Naive thymus-derived CD4-positive, alpha-beta T cell (primary cell): ENCODE data around the gene PPP3R1. TPM values are rescaled to one million over a fixed set of nuclear protein-coding genes. Genes with fewer than 3 reads are reported as not detected.

Experiments used
- ATAC-seq: fragments of 150-1000 bp; cut with Tn5 transposase; 2 replicates; pipeline ENCODE4 v1.10.0; 2021; ENCODE audit warnings: mild to moderate bottlenecking, moderate library complexity
- CTCF ChIA-PET: fragments of 350-600 bp; sonication (Branson Sonifier 250); formaldehyde crosslinking; loops from one replicate; lab custom pipeline; 2021; ENCODE audit warnings: antibody characterized with exemption; lab: Charles Lee
- POLR2A ChIA-PET: fragments of 350-600 bp; sonication (Branson Sonifier 250); formaldehyde crosslinking; loops from one replicate; lab custom pipeline; 2021; ENCODE audit warnings: antibody characterized with exemption, inconsistent platforms; lab: Charles Lee
- DNase-seq, 9 donors: peaks; one replicate each; pipeline versions ENCODE4 v3.0.0 to v3.0.0-alpha.2; 2020 to 2022; ENCODE audit warnings: mixed read lengths in 1 of 9
- H3K27ac ChIP-seq: one replicate; pipeline ENCODE4 v1.7.0; 2013; ENCODE audit warnings: mild to moderate bottlenecking, low read depth, low read length, moderate library complexity
- H3K27me3 ChIP-seq, 2 donors: one replicate each; pipeline ENCODE4 v1.7.0; 2013; ENCODE audit warnings: low read length in 2 of 2, mild to moderate bottlenecking in 2 of 2, moderate library complexity in 2 of 2; ENCODE audit not compliant: control insufficient read depth in 2 of 2, insufficient read depth in 2 of 2
- H3K36me3 ChIP-seq, 3 experiments: 1 replicate in 2 of 3; 2 replicates in 1 of 3; pipeline ENCODE4 v1.7.0; 2013; ENCODE audit warnings: low read length in 3 of 3, mild to moderate bottlenecking in 3 of 3, moderate library complexity in 1 of 3; ENCODE audit not compliant: insufficient read depth in 3 of 3, control insufficient read depth in 2 of 3
- H3K4me1 ChIP-seq, 2 donors: one replicate each; pipeline ENCODE4 v1.7.0; 2013; ENCODE audit warnings: low read length in 2 of 2, mild to moderate bottlenecking in 2 of 2, moderate library complexity in 1 of 2; ENCODE audit not compliant: control insufficient read depth in 2 of 2, insufficient read depth in 2 of 2
- H3K4me3 ChIP-seq: 2 replicates; pipeline ENCODE4 v1.7.0; 2013; ENCODE audit warnings: mild to moderate bottlenecking, low read length
- H3K9me3 ChIP-seq, 3 experiments: 1 replicate in 2 of 3; 2 replicates in 1 of 3; pipeline ENCODE4 v1.7.0; 2013; ENCODE audit warnings: low read length in 3 of 3; ENCODE audit not compliant: control insufficient read depth in 2 of 3
- H3K27ac Mint-ChIP-seq, 9 donors: one replicate each; pipeline ENCODE4 v1.8.0; 2020 to 2022; ENCODE audit warnings: mixed read lengths in 9 of 9, mild to moderate bottlenecking in 8 of 9, moderate library complexity in 5 of 9, inconsistent platforms in 2 of 9
- H3K27me3 Mint-ChIP-seq, 5 donors: one replicate each; pipeline ENCODE4 v1.8.0; 2021 to 2022; ENCODE audit warnings: mixed read lengths in 5 of 5, mild to moderate bottlenecking in 1 of 5
- H3K36me3 Mint-ChIP-seq, 5 donors: one replicate each; pipeline ENCODE4 v1.8.0; 2020 to 2022; ENCODE audit warnings: mixed read lengths in 5 of 5, mild to moderate bottlenecking in 3 of 5, inconsistent platforms in 1 of 5
- H3K4me1 Mint-ChIP-seq, 7 donors: one replicate each; pipeline ENCODE4 v1.8.0; 2020 to 2022; ENCODE audit warnings: mixed read lengths in 7 of 7, mild to moderate bottlenecking in 3 of 7, inconsistent platforms in 1 of 7
- H3K4me3 Mint-ChIP-seq, 10 donors: one replicate each; pipeline ENCODE4 v1.8.0; 2020 to 2022; ENCODE audit warnings: mild to moderate bottlenecking in 10 of 10, mixed read lengths in 10 of 10, moderate library complexity in 6 of 10, inconsistent platforms in 2 of 10
- H3K9me3 Mint-ChIP-seq, 11 donors: one replicate each; pipeline ENCODE4 v1.8.0; 2020 to 2022; ENCODE audit warnings: mixed read lengths in 11 of 11, mild to moderate bottlenecking in 4 of 11, inconsistent platforms in 1 of 11, moderate library complexity in 1 of 11
- intact Hi-C, 2 donors: fragments of 100-400 bp; cut with micrococcal nuclease; formaldehyde crosslinking; loops; one replicate each; pipeline ENCODE4 v1.15.1; 2023
- polyA plus RNA-seq, 2 donors: library from polyadenylated mRNA; unstranded; fragments of 300-500 nt; fragmentation: Illumina TruSeq; gene quantifications; one replicate each; pipeline ENCODE4 v1.2.3, GENCODE V29; 2021
- total RNA-seq, 6 experiments: library from RNA in 5 of 6; stranded (reverse) in 5 of 6; gene quantifications; 1 replicate in 5 of 6; 2 replicates in 1 of 6; pipeline ENCODE4 v1.2.3 and lab custom pipeline; 2021 to 2026

The PPP3R1 gene
- total and polyA plus RNA-seq, 7 experiments from 2014 or later: 2.6 to 78.2 (median 64.2) TPM

DNA sequence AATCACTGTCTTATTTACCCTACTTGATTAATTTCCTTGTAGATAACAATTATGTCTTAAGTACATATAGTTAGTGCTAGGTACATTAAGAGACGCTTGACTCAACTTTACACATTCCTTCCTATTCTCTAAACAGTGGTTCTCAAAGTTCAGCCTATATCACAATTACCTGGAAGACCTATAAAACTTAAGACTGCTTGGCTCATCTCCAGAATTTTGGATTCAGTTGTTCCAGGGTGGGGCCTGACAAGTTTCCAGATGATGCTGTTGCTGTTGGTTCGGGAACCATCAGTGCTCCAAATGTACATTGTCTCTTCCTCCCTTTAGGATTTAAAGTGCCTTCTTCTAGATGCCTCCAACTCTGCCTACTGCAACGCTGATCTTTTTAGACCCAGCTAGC is 4.0 kb downstream of the PPP3R1 start:
- Histone ChIP-seq H3K4me3 (no peak overlapping the region), H3K36me3 (peaks cover 0 to 3% (median 2%) of the 10 kb centered on the region in 3 experiments), H3K27me3 (no peaks in the 10 kb centered on the region), H3K4me1 (peaks cover 64 to 67% of the 10 kb centered on the region in 2 donors), H3K27ac (peak overlapping the region; percentile 82), H3K9me3 (no peaks in the 10 kb centered on the region)
- H3K36me3 Mint-ChIP-seq: peaks cover 0 to 11% (median 6%) of the 10 kb centered on the region in 5 donors
- intact Hi-C loops: no loop called here
- no peak overlapping the region for H3K27ac Mint-ChIP-seq
- H3K4me3 Mint-ChIP-seq: no peak overlapping the region
- DNase-seq (no peak), ATAC-seq (no peak)
- peaks cover 8 to 22% (median 17%) of the 10 kb centered on the region in 7 donors for H3K4me1 Mint-ChIP-seq
- H3K9me3 Mint-ChIP-seq: peaks cover 0 to 3% (median 0%) of the 10 kb centered on the region in 11 donors
- H3K27me3 Mint-ChIP-seq: peaks cover 0 to 2% (median 0%) of the 10 kb centered on the region in 5 donors
- ChIA-PET POLR2A (interaction anchor here (0.7 kb wide), 1 partner anchor 23 kb away, joined by 5 read pairs; no protein-coding TSS in a partner anchor), CTCF (no interaction called here)

DNA sequence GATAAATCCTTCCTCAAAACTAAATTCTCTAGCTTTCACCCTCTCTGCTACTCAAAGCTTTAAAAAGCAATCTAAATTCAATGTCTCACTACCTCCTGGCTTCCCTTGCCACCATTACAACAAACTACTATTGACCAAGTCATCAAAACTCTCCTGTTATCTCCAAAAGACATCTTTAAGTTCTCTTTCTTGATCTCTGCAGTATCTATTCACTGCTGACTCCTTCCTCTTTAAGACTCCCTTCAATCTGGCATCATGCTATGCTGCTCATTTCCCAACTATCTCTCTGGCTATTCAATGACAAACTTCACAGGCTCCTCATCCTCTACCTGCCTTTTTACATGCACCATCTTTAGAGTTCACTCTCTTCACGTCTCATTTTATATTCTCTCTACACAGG is 5.9 kb downstream of the PPP3R1 start:
- no peak for ATAC-seq
- H3K27ac ChIP-seq: no peak overlapping the region
- ChIA-PET POLR2A (interaction anchor here (0.7 kb wide), 1 partner anchor 480 kb away, joined by 3 read pairs; no protein-coding TSS in a partner anchor), CTCF (no interaction called here)
- H3K36me3 Mint-ChIP-seq: peaks cover 0 to 9% (median 5%) of the 10 kb centered on the region in 5 donors
- DNase-seq: no peak
- H3K9me3 ChIP-seq: no peaks in the 10 kb centered on the region
- peaks cover 0 to 3% (median 0%) of the 10 kb centered on the region in 3 experiments for H3K36me3 ChIP-seq
- H3K27me3 Mint-ChIP-seq: peaks cover 0 to 2% (median 0%) of the 10 kb centered on the region in 5 donors
- H3K27me3 ChIP-seq: no peaks in the 10 kb centered on the region
- H3K4me3 Mint-ChIP-seq: no peak overlapping the region
- H3K27ac Mint-ChIP-seq: no peak overlapping the region
- intact Hi-C loops: no loop called here
- H3K4me3 ChIP-seq: no peak overlapping the region
- H3K4me1 ChIP-seq: peaks cover 68 to 77% of the 10 kb centered on the region in 2 donors
- peaks cover 0 to 31% (median 20%) of the 10 kb centered on the region in 7 donors for H3K4me1 Mint-ChIP-seq
- peaks cover 0 to under 1% (median 0%) of the 10 kb centered on the region in 11 donors for H3K9me3 Mint-ChIP-seq

DNA sequence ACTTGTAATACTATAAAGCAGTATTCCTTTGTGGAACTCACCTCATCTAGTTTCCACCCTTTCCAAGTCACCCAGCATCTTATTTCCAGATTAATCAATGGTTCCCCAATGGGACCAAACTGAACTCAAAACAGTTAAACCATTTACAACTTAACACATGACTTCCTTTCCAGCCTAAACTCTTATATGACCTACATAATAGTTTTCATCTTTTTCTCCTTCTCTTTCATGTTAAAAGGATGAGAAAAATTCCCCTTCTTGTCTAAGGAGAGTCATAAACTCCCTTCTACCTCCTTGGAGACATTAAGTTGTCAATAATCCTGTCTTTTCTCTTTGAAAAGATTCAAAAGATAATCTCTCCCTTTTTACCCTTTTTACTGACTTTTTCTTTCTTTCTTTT is 6.7 kb downstream of the PPP3R1 start:
- H3K4me3 ChIP-seq: no peak overlapping the region
- no peaks in the 10 kb centered on the region for H3K9me3 Mint-ChIP-seq
- no peaks in the 10 kb centered on the region for H3K27me3 Mint-ChIP-seq
- H3K4me1 Mint-ChIP-seq: peaks cover 0 to 35% (median 22%) of the 10 kb centered on the region in 7 donors
- ChIA-PET CTCF (no interaction called here), POLR2A (no interaction called here)
- no peak for ATAC-seq
- H3K27me3 ChIP-seq: no peaks in the 10 kb centered on the region
- no peak for DNase-seq
- no peak overlapping the region for H3K27ac ChIP-seq
- peaks cover 69 to 82% of the 10 kb centered on the region in 2 donors for H3K4me1 ChIP-seq
- peaks cover 0 to 7% (median under 1%) of the 10 kb centered on the region in 5 donors for H3K36me3 Mint-ChIP-seq
- no peak overlapping the region for H3K27ac Mint-ChIP-seq
- no peaks in the 10 kb centered on the region for H3K9me3 ChIP-seq
- peaks cover 0 to 3% (median 0%) of the 10 kb centered on the region in 3 experiments for H3K36me3 ChIP-seq
- intact Hi-C loops: loop anchor here in 1 of 2 donors (1.0 kb wide), 1 partner anchor 9 kb away; no protein-coding TSS in a partner anchor
- H3K4me3 Mint-ChIP-seq: no peak overlapping the region

DNA sequence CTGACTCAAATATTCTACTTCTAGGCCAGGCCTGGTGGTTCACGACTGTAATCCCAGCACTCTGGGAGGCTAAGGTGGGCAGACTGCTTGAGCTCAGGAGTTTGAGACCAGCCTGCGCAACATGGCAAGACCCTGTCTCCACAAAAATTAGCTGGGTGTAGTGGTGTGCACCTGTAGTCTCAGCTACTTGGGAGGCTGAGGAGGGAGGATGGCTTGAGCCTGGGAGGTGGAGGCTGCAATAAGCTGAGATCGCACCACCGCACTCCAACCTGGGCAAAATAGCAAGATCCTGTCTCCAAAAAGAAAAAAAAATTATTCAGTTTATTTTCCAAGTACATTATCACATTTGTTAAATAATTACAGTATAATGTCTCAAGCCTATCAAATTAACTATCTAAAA is 7.3 kb downstream of the PPP3R1 start:
- DNase-seq (no peak), ATAC-seq (no peak)
- H3K27ac ChIP-seq: no peak overlapping the region
- CTCF ChIA-PET: interaction anchor here (0.9 to 1.4 kb wide), 2 partner anchors 19 to 49 kb away, joined by 3 to 4 read pairs; no protein-coding TSS in a partner anchor
- no peaks in the 10 kb centered on the region for H3K36me3 ChIP-seq
- peaks cover 0 to 7% (median 5%) of the 10 kb centered on the region in 5 donors for H3K36me3 Mint-ChIP-seq
- no peaks in the 10 kb centered on the region for H3K9me3 ChIP-seq
- POLR2A ChIA-PET: no interaction called here
- H3K27me3 ChIP-seq: no peaks in the 10 kb centered on the region
- H3K9me3 Mint-ChIP-seq: no peaks in the 10 kb centered on the region
- no peak overlapping the region for H3K27ac Mint-ChIP-seq
- no peak overlapping the region for H3K4me3 Mint-ChIP-seq
- H3K4me3 ChIP-seq: no peak overlapping the region
- peaks cover 0 to 35% (median 23%) of the 10 kb centered on the region in 7 donors for H3K4me1 Mint-ChIP-seq
- H3K4me1 ChIP-seq: peaks cover 68 to 82% of the 10 kb centered on the region in 2 donors
- H3K27me3 Mint-ChIP-seq: no peaks in the 10 kb centered on the region
- intact Hi-C loops: loop anchor here in 1 of 2 donors (1.0 kb wide), 1 partner anchor 9 kb away; no protein-coding TSS in a partner anchor

DNA sequence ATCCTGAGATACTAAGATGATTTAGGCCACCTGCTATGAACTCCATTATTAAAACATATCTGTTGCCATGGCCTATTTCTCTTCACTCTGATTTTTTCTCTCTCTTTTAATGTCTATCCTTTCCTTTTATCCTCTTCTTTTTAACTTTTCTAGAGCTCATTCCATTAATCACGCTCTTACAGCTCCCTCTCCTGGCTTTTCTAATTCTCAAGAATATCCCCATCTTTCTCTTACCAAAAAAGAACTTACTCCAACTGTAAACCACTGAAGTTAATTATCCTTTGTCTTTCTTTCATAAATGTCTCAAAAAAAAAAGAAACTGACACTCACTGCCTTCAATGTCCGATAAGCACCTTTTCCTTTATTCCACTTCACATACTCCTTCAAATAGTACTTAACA is 7.9 kb downstream of the PPP3R1 start:
- intact Hi-C loops: no loop called here
- no peak for ATAC-seq
- Histone ChIP-seq H3K4me1 (peaks cover 67 to 82% of the 10 kb centered on the region in 2 donors), H3K27me3 (no peaks in the 10 kb centered on the region), H3K9me3 (no peaks in the 10 kb centered on the region), H3K27ac (no peak overlapping the region), H3K4me3 (no peak overlapping the region), H3K36me3 (no peaks in the 10 kb centered on the region)
- Mint-ChIP-seq H3K9me3 (no peaks in the 10 kb centered on the region), H3K4me1 (peaks cover 0 to 36% (median 22%) of the 10 kb centered on the region in 7 donors), H3K27me3 (no peaks in the 10 kb centered on the region), H3K36me3 (peaks cover 0 to 7% (median 4%) of the 10 kb centered on the region in 5 donors), H3K4me3 (no peak overlapping the region), H3K27ac (no peak overlapping the region)
- ChIA-PET CTCF (interaction anchor here (0.9 to 1.4 kb wide), 3 partner anchors 19 to 48 kb away, joined by 3 to 5 read pairs (median 4); no protein-coding TSS in a partner anchor), POLR2A (no interaction called here)
- DNase-seq: no peak

DNA sequence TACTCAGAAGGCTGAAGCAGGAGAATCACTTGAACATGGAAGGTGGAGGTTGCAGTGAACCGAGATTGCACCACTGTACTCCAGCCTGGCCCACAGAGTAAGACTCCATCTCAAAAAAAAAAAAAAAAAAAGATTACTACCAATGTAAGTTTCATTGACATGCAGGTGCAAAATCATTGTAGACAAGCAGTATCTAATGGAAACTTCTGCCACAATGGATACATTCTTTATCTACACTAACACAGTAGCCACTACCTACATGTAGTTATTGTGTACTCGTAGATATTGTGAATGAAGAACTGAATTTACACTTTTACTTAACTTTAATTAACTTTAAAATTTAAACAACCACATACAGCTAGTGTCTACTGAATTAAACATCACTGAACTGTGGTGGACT is 10.6 kb downstream of the PPP3R1 start:
- Mint-ChIP-seq H3K4me1 (peaks cover 0 to 62% (median 36%) of the 10 kb centered on the region in 7 donors), H3K27ac (peak overlapping the region in 1 of 9 donors; percentile 57), H3K36me3 (peaks cover 0 to 12% (median 7%) of the 10 kb centered on the region in 5 donors), H3K27me3 (no peaks in the 10 kb centered on the region), H3K4me3 (peak overlapping the region in 6 of 10 donors; percentile 31 to 63 (median 44)), H3K9me3 (no peaks in the 10 kb centered on the region)
- no peak overlapping the region for H3K4me3 ChIP-seq
- POLR2A ChIA-PET: interaction anchor here (0.7 kb wide), 1 partner anchor 57 kb away, joined by 5 read pairs; no protein-coding TSS in a partner anchor
- H3K9me3 ChIP-seq: no peaks in the 10 kb centered on the region
- H3K36me3 ChIP-seq: no peaks in the 10 kb centered on the region
- ATAC-seq: no peak
- peaks cover 63 to 77% of the 10 kb centered on the region in 2 donors for H3K4me1 ChIP-seq
- no peak for DNase-seq
- CTCF ChIA-PET: interaction anchor here (1.0 kb wide), 1 partner anchor 46 kb away, joined by 6 read pairs; no protein-coding TSS in a partner anchor
- H3K27ac ChIP-seq: no peak overlapping the region
- no peaks in the 10 kb centered on the region for H3K27me3 ChIP-seq
- intact Hi-C loops: no loop called here
